HL-60 (cell line): ENCODE results near the gene CNTNAP2.

Experiments
- DNase-seq, 2 experiments: peaks; one replicate each; pipeline ENCODE4 v3.0.0-alpha.2; 2010 to 2020; ENCODE audit warnings: low read depth in 1 of 2, low spot score in 1 of 2
- H3K27ac ChIP-seq: fragments of 250-450 bp; sonication (Bioruptor Pico); replicated peaks from 2 replicates; pipeline ENCODE4 v1.5.1; 2020; ENCODE audit warnings: mild to moderate bottlenecking, moderate library complexity
- H3K27me3 ChIP-seq: fragments of 250-450 bp; sonication (Bioruptor Pico); 2 replicates; pipeline ENCODE4 v1.5.1; 2021; ENCODE audit warnings: mild to moderate bottlenecking, moderate library complexity; ENCODE audit not compliant: insufficient read depth, poor library complexity, severe bottlenecking
- H3K4me3 ChIP-seq: replicated peaks from 2 replicates; pipeline ENCODE4 v1.5.1; 2011; ENCODE audit warnings: mild to moderate bottlenecking, control low read depth, low read length; ENCODE audit not compliant: insufficient read depth
- CTCF ChIP-seq: IDR thresholded peaks from one replicate; pipeline ENCODE4 v1.5.1; 2011; ENCODE audit warnings: low read length, control low read depth, inconsistent platforms; ENCODE audit not compliant: insufficient read depth
- GABPA ChIP-seq: IDR thresholded peaks from 2 replicates; pipeline ENCODE4 v1.6.1; 2012; ENCODE audit warnings: low read depth
- POLR2AphosphoS5 ChIP-seq: IDR thresholded peaks from 2 replicates; pipeline ENCODE4 v1.6.1; 2012; ENCODE audit warnings: low read depth
- REST ChIP-seq: IDR thresholded peaks from 2 replicates; pipeline ENCODE4 v1.6.1; 2012; ENCODE audit warnings: low read depth; ENCODE audit not compliant: insufficient replicate concordance
- SPI1 ChIP-seq: IDR thresholded peaks from 2 replicates; pipeline ENCODE4 v1.6.1; 2012; ENCODE audit warnings: low read depth, mild to moderate bottlenecking, borderline replicate concordance

Gene CNTNAP2

GRCh38 chr7:146378196-146378595 lies 261.6 kb downstream of the CNTNAP2 start:
- TF ChIP-seq POLR2AphosphoS5 = no peak
- no peak for TF ChIP-seq SPI1
- TF ChIP-seq GABPA = no peak
- TF ChIP-seq REST = no peak
- TF ChIP-seq CTCF = no peak
- Histone ChIP-seq H3K27ac (no peak overlapping the region), H3K4me3 (no peak overlapping the region), H3K27me3 (no peaks in the 10 kb centered on the region)
- DNase-seq = no peak

DNA sequence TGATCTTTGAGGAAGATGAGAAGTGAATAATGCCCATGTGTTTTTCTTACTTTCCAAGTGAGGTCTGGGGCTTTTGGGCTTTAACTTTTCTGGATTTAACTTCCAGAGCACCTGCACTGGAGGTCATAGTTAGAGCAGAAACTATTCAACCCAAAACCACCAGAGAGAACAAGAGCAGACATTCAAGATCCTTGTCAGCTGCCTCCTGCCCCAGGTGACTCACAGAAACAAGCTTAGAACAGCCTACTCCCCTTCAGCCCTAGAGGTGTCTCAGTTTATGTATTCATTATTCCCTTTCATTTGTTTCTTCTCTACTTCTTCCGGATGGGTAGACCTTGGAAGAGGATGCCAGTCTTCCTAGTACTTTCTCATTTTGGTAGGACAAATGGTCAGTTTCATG lies 270.5 kb downstream of the CNTNAP2 start:
- no peaks in the 10 kb centered on the region for H3K27me3 ChIP-seq
- DNase-seq = no peak
- TF ChIP-seq CTCF (no peak), SPI1 (no peak), POLR2AphosphoS5 (no peak), GABPA (no peak), REST (no peak)

GRCh38 chr7:146388928-146389327 lies 272.3 kb downstream of the CNTNAP2 start:
- no peak for TF ChIP-seq POLR2AphosphoS5
- TF ChIP-seq GABPA = no peak
- TF ChIP-seq CTCF = no peak
- TF ChIP-seq REST = no peak
- no peak for TF ChIP-seq SPI1
- H3K27ac ChIP-seq = no peak overlapping the region
- H3K4me3 ChIP-seq = no peak overlapping the region
- no peaks in the 10 kb centered on the region for H3K27me3 ChIP-seq
- DNase-seq = no peak

More for the DNA sequence above, 270.5 kb downstream of the CNTNAP2 start:
- no peak overlapping the region for H3K4me3 ChIP-seq
- H3K27ac ChIP-seq = no peak overlapping the region
